Endodermal cell (in vitro differentiated cells): ENCODE measurements around the gene EPS8L3. TPM values are rescaled to one million over a fixed set of nuclear protein-coding genes. Genes with fewer than 3 reads are reported as not detected.
"Not testable (repeated sequence)": the region's sequence is repeated elsewhere in the genome, so short reads cannot be mapped to it uniquely, and the experiment has no call there.

Source experiments
- DNase-seq: peaks from one replicate; pipeline ENCODE4 v3.0.0-alpha.2; 2017
- H3K27ac ChIP-seq: 2 replicates; pipeline ENCODE4 v1.5.1; 2013; ENCODE audit warnings: mild to moderate bottlenecking, low read depth, low read length, moderate library complexity
- H3K27me3 ChIP-seq: 2 replicates; pipeline ENCODE4 v1.6.1; 2013; ENCODE audit warnings: mild to moderate bottlenecking, low read length, moderate library complexity; ENCODE audit not compliant: insufficient read depth, control insufficient read depth, poor library complexity, severe bottlenecking
- H3K36me3 ChIP-seq: 2 replicates; pipeline ENCODE4 v1.7.0; 2013; ENCODE audit warnings: mild to moderate bottlenecking, low read length, moderate library complexity; ENCODE audit not compliant: control insufficient read depth, insufficient read depth
- H3K4me1 ChIP-seq: one replicate; pipeline ENCODE4 v1.7.0; 2013; ENCODE audit warnings: low read length; ENCODE audit not compliant: control insufficient read depth, insufficient read depth
- H3K4me3 ChIP-seq: 2 replicates; pipeline ENCODE4 v1.5.1; 2013; ENCODE audit warnings: mild to moderate bottlenecking, low read length, moderate library complexity
- H3K9ac ChIP-seq: 2 replicates; pipeline ENCODE4 v1.6.1; 2013; ENCODE audit warnings: mild to moderate bottlenecking, low read length, moderate library complexity; ENCODE audit not compliant: poor library complexity, severe bottlenecking; ENCODE audit errors: extremely low read depth
- H3K9me3 ChIP-seq: 2 replicates; pipeline ENCODE4 v1.6.1; 2013; ENCODE audit warnings: mild to moderate bottlenecking, low read length, moderate library complexity; ENCODE audit not compliant: control insufficient read depth
- H3K27ac Mint-ChIP-seq: 2 replicates; pipeline ENCODE4 v1.8.0; 2020; ENCODE audit warnings: mixed read lengths
- H3K27me3 Mint-ChIP-seq: 2 replicates; pipeline ENCODE4 v1.8.0; 2021; ENCODE audit warnings: mild to moderate bottlenecking, mixed read lengths; ENCODE audit not compliant: insufficient read depth
- H3K36me3 Mint-ChIP-seq: 2 replicates; pipeline ENCODE4 v1.8.0; 2020; ENCODE audit warnings: low read depth, mixed read lengths
- H3K4me1 Mint-ChIP-seq: 2 replicates; pipeline ENCODE4 v1.8.0; 2020; ENCODE audit warnings: mixed read lengths
- H3K4me3 Mint-ChIP-seq: 2 replicates; pipeline ENCODE4 v1.8.0; 2020; ENCODE audit warnings: mild to moderate bottlenecking, moderate library complexity, mixed read lengths
- H3K9me3 Mint-ChIP-seq: 2 replicates; pipeline ENCODE4 v1.8.0; 2020; ENCODE audit warnings: mild to moderate bottlenecking, mixed read lengths
- WGBS, 2 experiments: methylation state at CpG; one replicate each; pipeline versions ENCODE4 v1.1.5 to v1.1.7; 2013; ENCODE audit warnings: missing lambda C conversion rate in 2 of 2, mixed read lengths in 1 of 2; ENCODE audit not compliant: insufficient coverage in 1 of 2, insufficient read length in 1 of 2; 5-methylcytosine and 5-hydroxymethylcytosine counted together
- total RNA-seq, 2 donors: library from RNA; stranded (reverse); fragmentation: NEBNext Ultra II Directional in 1 of 2; extraction: Animal tissue kit (Norgen Biotek cat#: 25700) in 1 of 2; gene quantifications; 2 replicates in 1 of 2; 3 replicates in 1 of 2; pipeline ENCODE4 v1.2.1, GENCODE V29; 2021
- TF ChIP-seq, protein P1 (sequence below): fragments of 200-600 bp; sonication (generic); conservative IDR thresholded peaks from 2 replicates; pipeline ENCODE4 v1.5.0; 2021; ENCODE audit warnings: antibody characterized with exemption, mild to moderate bottlenecking

Gene EPS8L3
- total RNA-seq, 2 donors from 2014 or later, result not detected

DNA sequence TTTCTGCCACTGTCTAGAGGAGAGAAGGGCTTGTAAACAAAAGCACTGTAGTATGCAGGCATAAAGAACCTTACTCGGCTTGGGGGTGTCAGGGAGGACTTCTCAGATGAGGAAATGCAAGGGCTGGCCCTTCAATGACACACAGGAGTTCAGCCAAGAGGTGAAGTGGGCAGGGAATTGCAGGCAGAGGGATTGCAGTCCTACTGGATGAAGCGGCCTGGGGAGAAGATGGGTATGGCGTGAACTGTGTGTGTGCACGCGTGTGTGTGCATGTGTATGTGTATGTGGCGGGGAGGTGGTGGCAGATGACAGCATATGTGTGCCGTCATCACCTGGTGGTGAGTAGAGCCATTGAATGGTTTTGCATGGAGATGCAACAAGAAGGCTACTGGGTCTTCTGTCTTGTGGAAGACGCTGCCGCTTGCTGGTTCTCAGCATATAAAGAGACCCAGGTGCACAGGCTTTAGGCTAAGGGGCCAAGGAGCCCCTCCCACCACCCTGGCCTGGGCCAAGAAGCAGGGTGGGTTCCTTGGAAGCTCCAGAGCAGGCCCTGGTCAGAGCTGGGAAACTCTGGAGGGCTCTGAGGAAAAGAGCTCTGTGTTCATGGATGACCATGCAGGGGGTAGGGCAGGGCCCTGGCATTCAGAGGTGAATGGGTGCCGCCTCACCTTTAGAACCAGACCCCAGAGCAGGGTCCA, 4.1 kb upstream of the EPS8L3 start:
- no peak overlapping the region for H3K4me3 Mint-ChIP-seq
- Histone ChIP-seq H3K4me3 (no peak overlapping the region), H3K9ac (no peak overlapping the region), H3K4me1 (no peaks in the 10 kb centered on the region), H3K9me3 (no peaks in the 10 kb centered on the region), H3K36me3 (no peaks in the 10 kb centered on the region), H3K27ac (no peak overlapping the region), H3K27me3 (no peaks in the 10 kb centered on the region)
- H3K27ac Mint-ChIP-seq, result no peak overlapping the region
- H3K4me1 Mint-ChIP-seq, result no peaks in the 10 kb centered on the region
- no peak for DNase-seq
- 81 to 93% methylated on average over 9 to 10 of the region's 10 CpGs for WGBS, 2 experiments
- H3K9me3 Mint-ChIP-seq, result no peaks in the 10 kb centered on the region
- H3K27me3 Mint-ChIP-seq, result peaks cover 3% of the 10 kb centered on the region
- H3K36me3 Mint-ChIP-seq, result no peaks in the 10 kb centered on the region
- TF ChIP-seq, protein P1, sequence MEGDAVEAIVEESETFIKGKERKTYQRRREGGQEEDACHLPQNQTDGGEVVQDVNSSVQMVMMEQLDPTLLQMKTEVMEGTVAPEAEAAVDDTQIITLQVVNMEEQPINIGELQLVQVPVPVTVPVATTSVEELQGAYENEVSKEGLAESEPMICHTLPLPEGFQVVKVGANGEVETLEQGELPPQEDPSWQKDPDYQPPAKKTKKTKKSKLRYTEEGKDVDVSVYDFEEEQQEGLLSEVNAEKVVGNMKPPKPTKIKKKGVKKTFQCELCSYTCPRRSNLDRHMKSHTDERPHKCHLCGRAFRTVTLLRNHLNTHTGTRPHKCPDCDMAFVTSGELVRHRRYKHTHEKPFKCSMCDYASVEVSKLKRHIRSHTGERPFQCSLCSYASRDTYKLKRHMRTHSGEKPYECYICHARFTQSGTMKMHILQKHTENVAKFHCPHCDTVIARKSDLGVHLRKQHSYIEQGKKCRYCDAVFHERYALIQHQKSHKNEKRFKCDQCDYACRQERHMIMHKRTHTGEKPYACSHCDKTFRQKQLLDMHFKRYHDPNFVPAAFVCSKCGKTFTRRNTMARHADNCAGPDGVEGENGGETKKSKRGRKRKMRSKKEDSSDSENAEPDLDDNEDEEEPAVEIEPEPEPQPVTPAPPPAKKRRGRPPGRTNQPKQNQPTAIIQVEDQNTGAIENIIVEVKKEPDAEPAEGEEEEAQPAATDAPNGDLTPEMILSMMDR, result no peak

DNA sequence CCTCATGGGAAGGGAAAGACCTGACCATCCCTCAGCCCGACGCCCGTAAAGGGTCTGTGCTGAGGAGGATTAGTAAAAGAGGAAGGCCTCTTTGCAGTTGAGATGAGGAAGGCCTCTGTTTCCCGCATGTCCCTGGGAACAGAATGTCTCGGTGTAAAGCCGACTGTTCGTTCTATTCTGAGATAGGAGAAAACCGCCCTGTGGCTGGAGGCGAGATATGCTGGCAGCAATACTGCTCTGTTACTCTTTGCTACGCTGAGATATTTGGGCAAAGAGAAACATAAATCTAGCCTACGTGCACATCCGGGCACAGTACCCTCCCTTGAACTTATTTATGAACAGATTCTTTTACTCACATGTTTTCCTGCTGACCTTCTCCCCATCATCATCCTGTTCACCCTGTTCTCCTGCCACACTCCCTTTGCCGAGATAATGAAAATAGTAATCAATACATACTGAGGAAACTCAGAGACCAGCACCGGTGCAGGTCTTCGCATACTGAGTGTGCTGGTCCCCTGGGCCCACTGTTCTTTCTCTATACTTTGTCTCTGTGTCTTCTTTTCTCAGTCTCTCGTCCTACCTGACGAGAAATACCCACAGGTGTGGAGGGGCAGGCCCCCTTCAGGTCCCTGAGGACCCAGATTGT, 3.4 kb upstream of the EPS8L3 start:
- WGBS, 2 experiments, result 91 to 96% methylated on average over 14 to 17 of the region's 17 CpGs
- H3K4me3 ChIP-seq, H3K4me3 Mint-ChIP-seq, H3K4me1 Mint-ChIP-seq, H3K36me3 Mint-ChIP-seq, DNase-seq, H3K27me3 Mint-ChIP-seq, H3K9me3 Mint-ChIP-seq, H3K27me3 ChIP-seq, H3K4me1 ChIP-seq, H3K9ac ChIP-seq, H3K36me3 ChIP-seq, H3K27ac ChIP-seq, H3K9me3 ChIP-seq, H3K27ac Mint-ChIP-seq: not testable (repeated sequence)

DNA sequence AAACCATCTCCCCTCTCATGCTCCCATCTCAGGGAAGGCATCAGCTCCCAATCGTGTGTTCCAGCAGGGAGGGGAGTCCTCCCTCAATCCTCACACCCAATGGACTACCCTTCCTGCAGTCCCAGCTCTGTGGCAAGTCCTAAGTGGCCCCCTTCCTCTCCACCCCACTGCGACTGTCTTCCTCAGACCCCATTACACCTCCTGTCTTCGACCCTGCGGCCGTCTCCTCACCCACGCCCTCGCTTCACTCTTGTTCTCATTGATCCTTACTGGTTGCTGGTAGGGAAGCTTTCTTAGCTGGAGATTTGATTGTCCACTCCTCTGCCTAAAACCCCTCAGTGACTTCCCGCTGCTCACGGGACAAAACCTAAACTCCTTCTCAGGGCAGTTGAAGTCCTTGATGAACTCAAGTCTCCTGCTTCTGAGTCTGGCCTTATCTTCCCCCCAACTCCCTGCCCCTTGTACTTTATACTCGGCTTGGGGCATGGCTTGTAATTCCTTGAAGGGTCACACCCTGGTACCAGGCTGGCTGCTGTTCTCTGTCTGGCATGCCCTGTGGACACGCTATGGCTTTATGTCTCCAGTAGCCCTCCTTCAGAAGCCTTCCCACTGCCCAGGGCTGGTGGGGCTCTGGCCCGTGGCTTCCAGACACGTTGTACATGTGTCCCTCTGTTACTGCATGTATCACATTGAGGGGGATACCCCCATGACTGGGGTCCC, 2.3 kb upstream of the EPS8L3 start:
- Histone ChIP-seq H3K27ac (no peak overlapping the region), H3K36me3 (no peaks in the 10 kb centered on the region), H3K9ac (no peak overlapping the region), H3K4me1 (no peaks in the 10 kb centered on the region), H3K9me3 (no peaks in the 10 kb centered on the region), H3K4me3 (no peak overlapping the region), H3K27me3 (no peaks in the 10 kb centered on the region)
- Mint-ChIP-seq H3K9me3 (no peaks in the 10 kb centered on the region), H3K4me1 (no peaks in the 10 kb centered on the region), H3K4me3 (no peak overlapping the region), H3K27me3 (no peaks in the 10 kb centered on the region), H3K36me3 (no peaks in the 10 kb centered on the region), H3K27ac (no peak overlapping the region)
- DNase-seq, result no peak
- 84 to 88% methylated on average over 12 to 13 of the region's 13 CpGs for WGBS, 2 experiments
- TF ChIP-seq, protein P1, result no peak
